H1 (cell line): ENCODE measurements around the gene MVK. TPM values are rescaled to one million over a fixed set of nuclear protein-coding genes. Genes with fewer than 3 reads are reported as not detected.

Experiments used
- CTCF ChIA-PET: fragments of 300-600 bp; sonication (Branson Sonifier 250); formaldehyde crosslinking; loops from one replicate; lab custom pipeline; 2021; ENCODE audit not compliant: partially characterized antibody; lab: Charles Lee
- POLR2A ChIA-PET: fragments of 300-600 bp; sonication (Branson Sonifier 250); formaldehyde crosslinking; loops from one replicate; lab custom pipeline; 2021; ENCODE audit warnings: inconsistent platforms; ENCODE audit not compliant: partially characterized antibody; lab: Charles Lee
- DNase-seq, 2 experiments: peaks; one replicate each; pipeline versions ENCODE4 v3.0.0 to v3.0.0-alpha.2; 2010 to 2022; ENCODE audit warnings: low spot score in 2 of 2, low read depth in 1 of 2, mixed read lengths in 1 of 2
- FAIRE-seq: peaks from 2 replicates; lab custom pipeline; 2011; peaks lifted over from hg19 to GRCh38; lab: Jason Lieb, UNC
- H2AFZ ChIP-seq: 2 replicates; pipeline ENCODE4 v1.8.1; 2012; ENCODE audit warnings: low read length, inconsistent platforms
- H2AK5ac ChIP-seq: 2 replicates; pipeline ENCODE4 v1.6.1; 2013; ENCODE audit warnings: low read depth, low read length
- H2BK120ac ChIP-seq: replicated peaks from 2 replicates; pipeline ENCODE3; 2013; ENCODE audit warnings: low read depth, low read length, inconsistent platforms
- H2BK12ac ChIP-seq: 2 replicates; pipeline ENCODE4 v1.6.1; 2013; ENCODE audit warnings: low read depth, low read length
- H2BK15ac ChIP-seq: 2 replicates; pipeline ENCODE4 v1.6.1; 2013; ENCODE audit warnings: low read length
- H2BK20ac ChIP-seq: 2 replicates; pipeline ENCODE4 v1.6.1; 2013; ENCODE audit warnings: low read length
- H2BK5ac ChIP-seq: 2 replicates; pipeline ENCODE4 v1.6.1; 2013; ENCODE audit warnings: low read depth, low read length
- H3K14ac ChIP-seq: 2 replicates; pipeline ENCODE4 v1.6.1; 2013; ENCODE audit warnings: inconsistent platforms; ENCODE audit not compliant: insufficient read length
- H3K18ac ChIP-seq: 2 replicates; pipeline ENCODE4 v1.6.1; 2013; ENCODE audit warnings: low read length; ENCODE audit errors: extremely low read depth
- H3K23ac ChIP-seq: 2 replicates; pipeline ENCODE4 v1.6.1; 2013; ENCODE audit warnings: inconsistent platforms; ENCODE audit not compliant: insufficient read length
- H3K23me2 ChIP-seq: 2 replicates; pipeline ENCODE4 v1.6.1; 2013; ENCODE audit warnings: low read depth, low read length
- H3K27ac ChIP-seq: 2 replicates; pipeline ENCODE4 v1.6.1; 2011; ENCODE audit warnings: low read depth, low read length, inconsistent platforms
- H3K27me3 ChIP-seq, 4 experiments: replicated peaks in 1 of 4; 1 replicate in 1 of 4; 2 replicates in 3 of 4; pipeline versions ENCODE4 v1.6.1 to v1.8.1; 2011 to 2013; ENCODE audit warnings: low read length in 3 of 4, mild to moderate bottlenecking in 3 of 4, inconsistent platforms in 2 of 4, mixed read lengths in 2 of 4, moderate library complexity in 1 of 4; ENCODE audit not compliant: control insufficient read depth in 3 of 4, insufficient read depth in 3 of 4; ENCODE audit errors: extremely low read depth in 1 of 4
- H3K36me3 ChIP-seq, 4 experiments: 2 replicates each; pipeline versions ENCODE4 v1.6.1 to v1.8.1; 2011 to 2013; ENCODE audit warnings: mild to moderate bottlenecking in 4 of 4, low read length in 3 of 4, moderate library complexity in 2 of 4, control low read depth in 1 of 4, inconsistent platforms in 1 of 4; ENCODE audit not compliant: insufficient read depth in 4 of 4, control insufficient read depth in 2 of 4
- H3K4ac ChIP-seq: replicated peaks from 2 replicates; pipeline ENCODE3; 2013; ENCODE audit warnings: low read length, low read depth, mixed read lengths, inconsistent platforms; ENCODE audit not compliant: insufficient read length
- H3K4me1 ChIP-seq, 4 experiments: replicated peaks in 1 of 4; 1 replicate in 1 of 4; 2 replicates in 3 of 4; pipeline versions ENCODE4 v1.6.1 to v1.8.1; 2011 to 2013; ENCODE audit warnings: low read length in 3 of 4, inconsistent platforms in 2 of 4, mixed read lengths in 1 of 4; ENCODE audit not compliant: insufficient read depth in 4 of 4, control insufficient read depth in 3 of 4
- H3K4me2 ChIP-seq, 2 experiments: 2 replicates each; pipeline versions ENCODE4 v1.6.1 to v1.8.1; 2011 to 2013; ENCODE audit warnings: low read depth in 2 of 2, low read length in 2 of 2, control low read depth in 1 of 2, inconsistent platforms in 1 of 2, mild to moderate bottlenecking in 1 of 2; ENCODE audit not compliant: insufficient read depth in 1 of 2
- H3K4me3 ChIP-seq, 4 experiments: fragments of 200-600, 300-600 bp in 1 of 4; sonication (generic), shearing (Covaris generic), sonication (Bioruptor Twin) in 1 of 4; 2 replicates each; pipeline versions ENCODE4 v1.5.1 to v1.8.1; 2011 to 2016; ENCODE audit warnings: low read length in 4 of 4, low read depth in 3 of 4, control low read depth in 2 of 4, inconsistent platforms in 2 of 4, mild to moderate bottlenecking in 2 of 4, mixed read lengths in 1 of 4, moderate library complexity in 1 of 4; ENCODE audit not compliant: insufficient read depth in 2 of 4; ENCODE audit errors: extremely low read depth in 1 of 4
- H3K56ac ChIP-seq: replicated peaks from 2 replicates; pipeline ENCODE3; 2013; ENCODE audit warnings: low read depth, mild to moderate bottlenecking, mixed read lengths, low read length, inconsistent platforms; ENCODE audit not compliant: insufficient read length
- H3K79me1 ChIP-seq: 2 replicates; pipeline ENCODE4 v1.6.1; 2013; ENCODE audit warnings: low read depth, low read length, control low read depth
- H3K79me2 ChIP-seq, 2 experiments: 2 replicates each; pipeline versions ENCODE4 v1.6.1 to v1.8.1; 2012 to 2013; ENCODE audit warnings: low read length in 2 of 2, mild to moderate bottlenecking in 2 of 2, inconsistent platforms in 1 of 2; ENCODE audit not compliant: insufficient read depth in 2 of 2, control insufficient read depth in 1 of 2
- H3K9ac ChIP-seq, 4 experiments: replicated peaks in 1 of 4; 1 replicate in 1 of 4; 2 replicates in 3 of 4; pipeline versions ENCODE4 v1.6.1 to v1.8.1; 2011 to 2013; ENCODE audit warnings: low read depth in 3 of 4, low read length in 3 of 4, control low read depth in 2 of 4, mild to moderate bottlenecking in 2 of 4, moderate library complexity in 2 of 4, inconsistent platforms in 1 of 4; ENCODE audit errors: extremely low read depth in 1 of 4
- H3K9me3 ChIP-seq, 2 experiments: 2 replicates each; pipeline versions ENCODE4 v1.6.1 to v1.8.1; 2012 to 2013; ENCODE audit warnings: mild to moderate bottlenecking in 2 of 2, moderate library complexity in 2 of 2, control low read depth in 1 of 2, inconsistent platforms in 1 of 2, low read depth in 1 of 2, low read length in 1 of 2, mixed read lengths in 1 of 2; ENCODE audit not compliant: insufficient read depth in 2 of 2
- H4K20me1 ChIP-seq, 2 experiments: replicated peaks in 1 of 2; 2 replicates each; pipeline versions ENCODE3 to v1.8.1; 2011 to 2013; ENCODE audit warnings: inconsistent platforms in 2 of 2, low read length in 2 of 2, mild to moderate bottlenecking in 1 of 2; ENCODE audit not compliant: insufficient read depth in 2 of 2, control insufficient read depth in 1 of 2
- H4K5ac ChIP-seq: 2 replicates; pipeline ENCODE4 v1.6.1; 2013; ENCODE audit warnings: low read length, low read depth, mixed read lengths, inconsistent platforms; ENCODE audit not compliant: insufficient read length
- H4K8ac ChIP-seq: 2 replicates; pipeline ENCODE4 v1.8.0; 2013; ENCODE audit warnings: mild to moderate bottlenecking, moderate library complexity, low read length, inconsistent platforms; ENCODE audit not compliant: insufficient read depth; ENCODE audit errors: extremely low read depth
- H4K91ac ChIP-seq: replicated peaks from 2 replicates; pipeline ENCODE3; 2013; ENCODE audit warnings: low read length, mixed read lengths, inconsistent platforms; ENCODE audit not compliant: insufficient read length
- NANOG ChIP-seq: IDR thresholded peaks from 2 replicates; pipeline ENCODE4 v1.6.1; 2011; ENCODE audit warnings: low read length, low read depth, mild to moderate bottlenecking, inconsistent platforms; ENCODE audit not compliant: insufficient read depth, poor library complexity, severe bottlenecking
- RXRA ChIP-seq: IDR thresholded peaks from 2 replicates; pipeline ENCODE4 v1.6.1; 2011; ENCODE audit warnings: low read depth, mild to moderate bottlenecking, low read length, moderate library complexity; ENCODE audit not compliant: insufficient read depth
- WGBS, 2 experiments: shearing (Covaris generic) in 1 of 2; methylation state at CpG; one replicate each; pipeline versions ENCODE4 v1.1.6 to v1.1.7; 2013 to 2015; ENCODE audit warnings: low lambda C conversion rate in 2 of 2, mixed read lengths in 2 of 2, inconsistent platforms in 1 of 2, low coverage in 1 of 2, missing lambda C conversion rate in 1 of 2; ENCODE audit not compliant: insufficient replicate concordance in 2 of 2, insufficient coverage in 1 of 2, insufficient read length in 1 of 2; ENCODE audit errors: extremely low coverage in 1 of 2, missing lambda C conversion rate in 1 of 2; 5-methylcytosine and 5-hydroxymethylcytosine counted together
- polyA plus RNA-seq, 7 experiments: library from polyadenylated mRNA; depleted of rRNA in 3 of 7; stranded (reverse) in 5 of 7; unstranded in 2 of 7; fragments of >200 nt in 5 of 7; fragments of 200-250 nt in 2 of 7; gene quantifications; 1 replicate in 5 of 7; 2 replicates in 1 of 7; 4 replicates in 1 of 7; pipeline versions ENCODE4 v1.2.1 to v1.2.3, GENCODE V29; 2011 to 2013; ENCODE audit warnings: missing spikeins in 2 of 7, mixed read lengths in 2 of 7
- total RNA-seq: library from RNA; stranded (reverse); fragmentation: NEBNext Ultra II Directional; extraction: Animal tissue kit (Norgen Biotek cat#: 25700); gene quantifications from 2 replicates; pipeline ENCODE4 v1.2.1, GENCODE V29; 2021

The MVK gene
- total and polyA plus RNA-seq, 2 of the 8 experiments (the other 6 are each of a cell fraction or from before 2014, with no cell fraction given), result 15.7 to 20.9 TPM

DNA sequence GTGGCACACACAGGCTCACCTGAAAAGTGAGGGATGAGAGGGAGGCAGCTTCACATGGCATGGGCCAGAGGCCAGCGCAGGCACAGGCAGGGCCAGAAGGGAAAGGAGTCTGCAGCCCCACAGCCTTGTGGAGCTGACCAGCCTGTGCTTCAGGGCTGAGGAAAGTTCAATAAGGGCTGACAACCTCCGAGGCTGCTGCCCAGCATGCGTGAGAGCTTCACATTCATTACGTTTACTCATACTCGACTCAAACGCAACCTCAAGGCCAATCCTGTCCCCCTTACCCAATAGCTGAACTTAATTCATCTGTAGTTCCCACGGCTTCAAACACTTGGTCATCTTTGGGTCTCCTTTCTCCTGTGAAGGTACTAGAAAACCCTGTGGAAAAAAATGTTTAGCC is 5.1 kb upstream of the MVK start:
- no peak overlapping the region for H4K5ac ChIP-seq
- POLR2A ChIA-PET, result interaction anchor here (1.3 to 1.6 kb wide), 2 partner anchors 9 to 26 kb away, joined by 3 to 5 read pairs; no protein-coding TSS in a partner anchor
- no peaks in the 10 kb centered on the region for H3K23me2 ChIP-seq
- H3K4ac ChIP-seq, result no peak overlapping the region
- no peak overlapping the region for H3K23ac ChIP-seq
- no peak overlapping the region for H3K4me2 ChIP-seq
- no peak overlapping the region for H3K56ac ChIP-seq
- H2BK120ac ChIP-seq, result no peak overlapping the region
- H2BK15ac ChIP-seq, result no peak overlapping the region
- no peaks in the 10 kb centered on the region for H3K79me2 ChIP-seq
- H2AFZ ChIP-seq, result no peak overlapping the region
- H3K27ac ChIP-seq, result no peak overlapping the region
- H3K18ac ChIP-seq, result no peak overlapping the region
- no peaks in the 10 kb centered on the region for H3K79me1 ChIP-seq
- peaks cover 0 to 2% (median 0%) of the 10 kb centered on the region in 4 experiments; a peak in 1 of 7 replicates for H3K4me1 ChIP-seq
- no peaks in the 10 kb centered on the region for H3K9me3 ChIP-seq
- H3K14ac ChIP-seq, result no peak overlapping the region
- H3K27me3 ChIP-seq, result no peaks in the 10 kb centered on the region
- CTCF ChIA-PET, result interaction anchor here (1.6 to 6.1 kb wide), 2 partner anchors 29 to 50 kb away, joined by 5 to 40 read pairs; no protein-coding TSS in a partner anchor
- no peak overlapping the region for H2BK12ac ChIP-seq
- no peak for FAIRE-seq
- no peak overlapping the region for H2BK5ac ChIP-seq
- no peak overlapping the region for H2BK20ac ChIP-seq
- DNase-seq, result no peak
- no peak overlapping the region for H3K9ac ChIP-seq
- no peak overlapping the region for H4K8ac ChIP-seq
- WGBS, 2 experiments, result 76% methylated on average over 6 of the region's 7 CpGs; no CpG with 5 or more reads in 1 of the 2 experiments
- H2AK5ac ChIP-seq, result no peak overlapping the region
- H4K20me1 ChIP-seq, result no peaks in the 10 kb centered on the region
- peaks cover 2 to 18% (median 8%) of the 10 kb centered on the region in 4 experiments; a peak in 4 of 8 replicates for H3K36me3 ChIP-seq
- H4K91ac ChIP-seq, result no peak overlapping the region
- H3K4me3 ChIP-seq, result no peak overlapping the region
- TF ChIP-seq RXRA (no peak), NANOG (no peak)
